Measurements from ENCODE around the gene AARS2.

- TF ChIP-seq SIN3A (IDR thresholded peaks at IDR 0.05; ENCODE audit: borderline replicate concordance, insufficient read depth, low read length) (no peak), FOXP2 (optimal IDR thresholded peaks at IDR 0.05; ENCODE audit: borderline replicate concordance, extremely low read depth, extremely low read length, insufficient read depth) (no peak)
Measured at GRCh38 chr6:44270526-44271405, 42.4 kb downstream of the AARS2 start.

Measured in PFSK-1 (cell line).